NCI-H1694 treated with DMSO at 0.1 percent for 48 hours (cell line): ENCODE measurements around the gene MOB1A.
"Not testable (repeated sequence)": the region's sequence is repeated elsewhere in the genome, so short reads cannot be mapped to it uniquely, and the experiment has no call there.

ENCODE experiments used
- DNase-seq: peaks from one replicate; lab custom pipeline; 2025; lab: John Stamatoyannopoulos, UW

Gene MOB1A

DNA sequence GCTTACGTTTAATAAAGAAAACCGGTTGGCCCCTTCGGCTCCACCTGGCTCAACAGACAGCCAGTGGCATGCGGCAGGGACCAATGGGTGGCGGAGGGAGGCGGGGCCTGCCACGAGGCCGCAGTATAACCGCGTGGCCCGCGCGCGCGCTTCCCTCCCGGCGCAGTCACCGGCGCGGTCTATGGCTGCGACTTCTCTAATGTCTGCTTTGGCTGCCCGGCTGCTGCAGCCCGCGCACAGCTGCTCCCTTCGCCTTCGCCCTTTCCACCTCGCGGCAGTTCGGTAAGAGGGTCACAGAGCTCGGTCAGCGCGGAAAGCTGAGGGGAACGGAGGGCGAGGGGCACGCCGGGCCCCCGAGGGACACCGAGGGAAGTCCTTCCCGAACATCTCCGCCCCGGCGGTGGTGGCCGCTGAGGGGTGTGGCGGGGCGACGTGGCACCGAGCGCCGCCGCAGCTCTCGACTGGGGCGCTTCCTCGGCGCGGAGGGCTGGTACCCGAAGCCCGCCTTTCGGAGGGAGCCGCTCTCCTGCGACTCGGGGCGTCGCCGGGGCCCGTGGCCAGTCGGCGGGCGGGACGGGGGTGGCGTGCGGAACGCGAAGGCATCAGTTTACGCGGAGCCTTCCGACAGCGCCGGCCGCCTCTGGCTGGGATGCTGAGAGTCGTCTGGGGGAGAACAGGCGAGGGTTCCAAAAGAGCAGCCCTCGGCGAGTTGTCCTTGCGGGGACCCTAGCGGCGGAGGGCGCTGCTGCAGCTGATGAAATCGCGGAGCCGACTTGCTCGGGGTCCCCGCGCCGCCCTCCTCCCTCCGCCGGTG lies 20.0 kb upstream of the MOB1A start, which contains the start of gene MTHFD2:
Gene MTHFD2 (plus strand): TSS at position 155 of the 814 bp plus-strand sequence. CDS start 27 bp downstream, at position 182.
- peak; percentile 96 for DNase-seq

DNA sequence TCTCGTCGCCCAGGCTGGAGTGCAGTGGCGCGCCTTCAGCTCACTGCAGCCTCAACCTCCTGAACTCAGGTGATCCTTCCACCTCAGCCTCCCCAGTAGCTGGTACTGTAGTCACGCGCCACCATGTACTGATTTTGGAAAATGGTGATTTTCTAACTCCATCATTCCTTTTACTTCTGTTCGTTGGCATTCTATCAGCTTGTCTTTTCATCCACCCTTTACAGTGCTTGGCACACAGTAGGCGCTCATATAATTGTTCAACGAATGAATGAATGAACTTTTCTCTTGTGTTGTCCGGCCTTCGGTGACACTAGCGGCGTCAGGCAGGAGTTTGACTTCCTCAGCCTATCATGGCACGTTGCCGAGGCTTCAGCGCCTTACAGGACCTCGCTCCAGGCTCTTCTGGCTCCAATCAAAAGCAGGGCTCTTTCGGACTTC lies 19.4 kb upstream of the MOB1A start:
- no peak for DNase-seq

DNA sequence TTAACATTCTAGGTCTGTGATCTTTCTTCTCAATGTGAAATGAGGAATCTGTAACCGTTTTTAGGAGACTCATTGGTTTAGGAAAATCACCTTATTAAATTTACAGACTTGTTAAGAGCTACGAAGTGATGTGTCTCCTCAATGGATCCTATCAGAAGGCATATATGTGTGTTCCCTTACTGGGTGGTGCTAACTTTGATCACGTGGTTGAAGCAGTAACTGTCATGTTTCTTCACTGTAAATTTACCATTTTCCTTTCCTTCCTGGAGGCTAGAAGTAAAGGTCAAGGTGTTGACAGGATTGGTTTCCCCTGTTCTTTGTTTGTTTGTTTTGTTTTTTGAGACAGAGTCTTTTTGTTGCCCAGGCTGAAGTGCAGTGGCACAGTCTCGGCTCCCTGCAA lies 18.4 kb upstream of the MOB1A start:
- no peak for DNase-seq

DNA sequence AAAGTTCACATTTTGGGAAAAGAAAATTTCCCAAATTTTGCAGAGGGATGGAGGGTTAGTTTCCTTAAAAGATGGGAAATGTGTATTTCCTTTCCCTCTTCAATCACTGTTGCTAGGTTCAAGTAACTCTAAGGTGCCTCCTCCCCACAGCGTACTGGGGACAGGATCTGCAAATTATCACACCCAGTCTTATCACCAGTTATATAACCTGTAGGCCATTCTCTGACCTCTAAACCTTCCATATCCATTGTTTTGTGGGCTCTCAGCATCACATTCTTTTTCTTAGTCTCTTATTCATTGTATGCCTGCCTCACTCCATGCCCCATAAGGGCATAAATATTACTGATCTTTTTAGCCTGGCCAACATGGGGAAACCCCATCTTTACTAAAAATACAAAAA lies 16.1 kb upstream of the MOB1A start:
- DNase-seq = no peak

DNA sequence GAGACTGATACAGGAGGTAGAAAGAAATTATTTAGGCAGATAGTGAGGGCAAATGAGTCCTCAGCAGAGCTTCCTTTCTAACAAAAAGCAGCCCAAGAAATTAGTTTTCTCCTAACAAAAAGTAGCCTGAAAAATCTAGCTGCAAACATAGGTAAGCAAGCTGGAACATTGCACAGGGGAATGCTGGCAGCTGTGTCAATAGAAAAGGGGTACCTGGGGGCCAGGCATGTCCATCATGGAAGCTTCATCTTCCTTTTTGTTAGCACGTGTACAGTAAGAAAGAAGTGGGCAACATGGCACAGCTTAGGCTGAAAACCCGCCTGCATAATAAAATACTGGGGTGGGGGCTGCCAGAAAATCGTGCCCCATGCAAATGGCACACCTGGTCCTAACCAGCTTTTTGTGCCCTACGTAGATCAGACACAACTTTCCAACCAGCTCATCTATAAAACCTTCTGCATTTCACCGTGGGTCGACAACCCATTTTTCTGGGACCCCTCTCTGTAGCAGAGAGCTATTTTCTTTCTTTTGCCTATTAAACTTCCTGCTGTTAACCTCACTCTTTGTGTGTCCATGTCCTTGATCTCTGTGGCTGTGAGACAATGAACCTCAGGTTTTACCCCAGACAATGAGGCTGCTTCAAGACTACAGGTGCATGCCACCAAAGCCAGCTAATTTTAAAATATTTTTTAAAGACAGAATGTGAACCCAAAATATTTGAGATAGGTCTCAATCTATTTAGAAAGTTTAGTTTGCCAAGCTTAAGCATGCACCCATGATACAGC lies 13.1 kb upstream of the MOB1A start:
- no peak for DNase-seq

DNA sequence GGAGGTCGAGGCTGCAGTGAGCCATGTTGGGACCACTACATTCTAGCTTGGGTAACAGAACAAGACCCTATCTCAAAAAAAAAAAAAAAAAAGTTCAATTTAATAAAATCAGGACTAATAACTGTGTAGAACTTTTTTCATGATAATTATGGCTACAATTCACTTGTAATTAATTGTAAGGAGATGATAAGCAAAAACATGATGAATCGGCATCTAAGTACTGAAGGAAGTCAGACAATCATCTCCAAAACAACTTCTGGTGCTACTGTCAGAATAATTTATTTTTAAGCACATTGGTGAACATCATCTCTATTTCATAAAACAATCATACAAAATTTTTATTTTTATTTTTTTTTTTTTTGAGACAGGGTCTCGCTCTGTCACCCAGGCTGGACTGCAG lies 10.0 kb upstream of the MOB1A start:
- DNase-seq = no peak

DNA sequence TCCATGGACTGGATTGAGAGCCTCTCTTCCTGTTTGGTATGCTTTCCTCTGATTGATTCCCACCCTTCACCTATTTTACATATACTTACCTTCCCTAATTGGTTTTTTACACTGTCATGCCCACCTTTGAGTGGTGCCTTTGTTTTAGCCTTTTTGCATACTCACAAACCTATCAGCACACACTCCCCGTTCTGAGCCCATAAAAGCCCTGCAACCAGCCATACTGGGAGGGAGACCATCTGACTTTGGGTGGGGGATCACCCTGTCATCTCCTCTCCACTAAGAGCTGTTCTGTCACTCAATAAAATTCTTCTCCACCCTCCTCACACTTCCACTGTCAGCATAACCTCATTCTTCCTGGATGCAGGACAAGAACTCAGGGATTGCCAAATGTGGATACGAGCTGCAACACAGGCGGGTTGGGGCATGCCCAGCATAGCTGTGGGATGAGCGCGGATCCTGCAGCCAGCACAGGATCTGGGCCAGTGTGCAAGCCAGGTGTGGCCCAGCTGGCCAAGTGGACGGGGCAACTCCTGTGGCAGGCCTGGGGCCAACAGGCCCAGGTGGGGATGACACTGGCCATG lies 9.4 kb upstream of the MOB1A start:
- peak; percentile 80 for DNase-seq

DNA sequence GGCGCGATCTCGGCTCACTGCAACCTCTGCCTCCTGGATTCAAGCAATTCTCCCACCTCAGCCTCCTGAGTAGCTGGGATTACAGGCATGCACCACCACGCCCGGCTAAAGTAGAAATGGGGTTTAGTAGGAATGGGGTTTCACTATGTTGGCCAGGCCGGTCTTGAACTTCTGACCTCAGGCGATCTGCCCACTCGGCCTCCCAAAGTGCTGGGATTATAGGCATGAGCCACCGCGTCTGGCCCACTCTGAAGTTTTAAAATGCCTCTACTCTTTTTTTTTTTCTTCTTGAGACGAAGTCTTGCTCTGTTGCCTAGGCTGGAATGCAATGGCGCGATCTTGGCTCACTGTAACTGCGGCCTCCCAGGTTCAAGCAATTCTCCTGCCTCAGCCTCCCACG lies 8.0 kb upstream of the MOB1A start:
- not testable (repeated sequence) for DNase-seq

DNA sequence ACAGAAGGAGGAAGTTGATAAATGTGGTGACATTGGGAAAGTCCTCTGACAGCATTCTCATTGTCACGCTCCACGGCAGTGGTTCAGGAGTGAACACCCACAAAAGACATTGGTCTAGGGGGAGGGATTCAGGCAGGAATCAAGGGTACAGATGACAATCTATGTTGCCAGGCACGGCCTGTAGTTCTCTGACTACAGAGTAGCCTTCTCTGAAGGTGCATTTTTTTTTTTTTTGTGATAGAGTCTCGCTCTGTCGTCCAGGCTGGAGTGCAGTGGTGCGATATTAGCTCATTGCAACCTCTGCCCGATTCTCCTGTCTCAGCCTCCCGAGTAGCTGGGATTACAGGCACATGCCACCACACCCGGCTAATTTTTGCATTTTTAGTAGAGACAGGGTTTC lies 7.4 kb upstream of the MOB1A start:
- DNase-seq = no peak

DNA sequence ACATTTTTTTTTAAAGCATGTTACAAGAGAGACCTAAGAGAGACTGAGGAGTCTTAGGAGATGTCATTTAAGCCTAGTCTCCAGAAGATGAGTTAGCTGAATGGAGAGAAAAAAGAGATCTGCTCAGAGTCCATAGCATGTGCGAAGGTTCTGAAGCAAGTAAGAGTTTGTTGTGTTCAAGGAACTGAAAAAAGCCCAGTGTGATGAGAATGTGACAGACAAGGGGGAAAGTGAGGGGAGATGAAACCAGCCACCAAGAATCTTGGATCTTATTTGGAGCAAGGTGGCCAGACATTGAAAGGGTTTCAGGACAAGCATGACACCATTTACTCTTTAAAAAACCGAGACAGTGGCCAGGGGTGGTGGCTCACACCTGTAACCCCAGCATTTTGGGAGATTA lies 5.2 kb upstream of the MOB1A start:
- no peak for DNase-seq

DNA sequence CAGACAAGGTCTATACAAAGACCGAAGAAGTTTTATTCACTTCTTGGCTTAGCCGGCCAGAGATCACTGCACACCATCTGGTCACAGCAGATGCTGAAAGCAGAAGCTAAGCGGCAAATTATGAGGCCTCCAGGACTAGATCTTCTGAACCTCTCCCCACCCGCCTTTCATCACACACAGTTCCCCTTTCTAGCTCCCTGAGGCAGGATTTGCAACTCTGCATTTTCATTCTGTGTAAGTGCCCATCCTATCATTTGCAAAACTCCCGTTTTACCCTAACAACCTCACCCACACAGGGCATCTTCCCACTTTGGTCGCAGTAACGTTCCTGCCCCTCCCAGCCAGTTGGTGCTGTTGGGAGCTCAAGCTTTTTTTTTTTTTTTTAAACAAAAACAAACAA lies 3.1 kb upstream of the MOB1A start:
- DNase-seq = peak; percentile 95

DNA sequence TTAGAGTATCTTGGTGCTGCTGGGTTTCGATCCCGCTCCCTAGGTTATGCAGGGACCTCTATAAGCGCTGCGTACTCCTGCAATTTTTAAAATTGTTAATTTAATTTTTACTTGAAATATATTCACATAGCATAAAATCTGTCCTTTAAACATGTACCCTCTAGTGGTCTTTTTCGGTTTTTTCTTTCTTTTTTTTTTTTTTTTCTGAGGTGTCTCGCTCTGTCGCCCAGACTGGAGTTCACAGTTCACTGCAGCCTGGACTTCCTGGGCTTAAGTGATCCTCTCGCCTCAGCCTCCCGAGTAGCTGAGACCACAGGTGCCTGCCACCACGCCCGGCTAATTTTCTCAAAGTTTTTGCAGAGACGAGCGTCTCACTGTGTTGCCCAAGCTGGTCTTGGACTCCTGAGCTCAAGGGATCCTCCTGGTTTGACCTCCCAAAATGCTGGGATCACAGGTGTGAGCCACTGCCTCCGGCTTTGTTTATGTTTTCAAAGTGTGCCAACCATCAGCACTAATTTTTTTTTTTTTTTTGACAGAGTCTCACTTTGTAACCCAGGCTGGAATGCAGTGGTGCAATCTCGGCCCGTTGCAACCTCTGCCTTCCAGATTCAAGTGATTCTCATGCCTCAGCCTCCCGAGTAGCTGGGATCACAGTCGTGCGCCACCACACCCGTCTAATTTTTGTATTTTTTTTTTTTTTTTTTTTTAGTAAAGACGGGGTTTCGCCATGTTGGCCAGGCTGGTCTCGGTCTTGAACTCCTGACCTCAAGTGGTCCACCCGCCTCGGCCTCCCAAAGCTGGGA lies 585 bp upstream of the MOB1A start:
- DNase-seq = no peak

DNA sequence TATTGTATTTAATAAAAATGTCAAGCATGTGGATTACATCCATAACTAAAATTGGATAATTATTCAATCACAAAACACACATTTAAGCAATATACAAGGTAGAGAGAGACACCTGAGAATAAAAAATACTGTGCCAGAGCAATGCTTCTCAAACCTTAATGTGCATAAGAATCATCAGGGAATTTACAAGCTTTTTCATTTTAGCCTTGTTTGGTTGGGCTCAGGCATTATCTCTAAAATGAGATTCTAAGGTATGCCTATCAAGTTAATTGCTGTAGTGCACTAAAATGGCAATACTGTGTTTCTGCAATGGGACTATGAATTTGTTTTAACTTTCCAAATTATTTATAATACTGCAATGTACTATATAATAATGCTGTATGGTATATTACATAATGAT lies 983 bp downstream of the MOB1A start:
- DNase-seq = no peak

DNA sequence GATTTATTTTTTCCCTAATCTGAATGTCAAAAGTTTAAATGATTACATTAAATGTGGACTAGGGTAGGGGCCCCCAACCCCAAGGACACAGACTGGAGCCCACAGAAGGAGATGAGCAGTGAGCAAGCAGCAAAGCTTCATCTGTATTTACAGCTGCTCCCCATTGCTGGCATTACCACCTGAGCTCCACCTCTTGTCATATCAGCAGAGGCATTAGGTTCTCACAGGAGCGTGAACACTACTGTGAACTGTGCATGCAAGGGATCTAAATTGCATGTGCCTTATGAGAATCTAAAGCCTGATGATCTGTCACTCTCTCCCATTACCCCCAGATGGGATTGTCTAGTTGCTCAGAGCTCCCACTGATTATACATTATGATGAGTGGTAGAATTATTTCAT lies 3.8 kb downstream of the MOB1A start:
- no peak for DNase-seq

DNA sequence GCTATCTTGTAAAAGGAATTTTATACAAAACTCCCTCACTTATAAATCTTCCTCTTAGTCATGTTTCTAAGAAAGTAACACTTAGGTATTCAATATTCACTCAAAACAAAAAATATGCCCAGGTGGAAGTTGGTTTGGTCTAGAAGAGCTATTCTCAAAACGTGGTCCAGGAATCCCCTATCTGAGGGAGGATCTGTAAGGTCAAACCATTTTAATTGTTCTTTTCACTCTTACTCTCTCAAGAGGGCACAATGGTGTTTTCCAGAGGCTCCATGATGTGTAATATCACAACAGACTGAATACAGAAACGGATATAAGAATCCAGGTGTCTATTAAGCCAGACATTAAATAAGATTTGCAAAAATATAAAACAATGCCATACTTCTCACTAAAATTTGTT lies 9.9 kb downstream of the MOB1A start:
- no peak for DNase-seq

DNA sequence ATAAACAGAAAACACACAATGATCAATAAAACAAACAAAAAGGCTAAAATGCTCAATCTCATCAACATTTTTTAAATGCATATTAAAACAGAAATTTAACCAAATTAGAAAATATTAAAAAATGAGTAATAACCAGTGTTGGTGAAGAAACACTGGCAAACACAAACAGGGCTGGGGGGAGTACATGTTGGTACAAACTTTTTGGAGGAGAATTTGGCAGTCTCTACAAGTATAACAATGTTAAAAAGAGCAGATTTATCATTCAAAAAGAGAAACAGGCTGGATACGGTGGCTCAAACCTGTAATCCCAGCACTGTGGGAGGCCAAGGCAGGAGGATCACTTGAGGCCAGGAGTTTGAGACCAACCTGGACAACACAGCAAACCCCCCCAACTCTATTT lies 13.9 kb downstream of the MOB1A start:
- DNase-seq = no peak

DNA sequence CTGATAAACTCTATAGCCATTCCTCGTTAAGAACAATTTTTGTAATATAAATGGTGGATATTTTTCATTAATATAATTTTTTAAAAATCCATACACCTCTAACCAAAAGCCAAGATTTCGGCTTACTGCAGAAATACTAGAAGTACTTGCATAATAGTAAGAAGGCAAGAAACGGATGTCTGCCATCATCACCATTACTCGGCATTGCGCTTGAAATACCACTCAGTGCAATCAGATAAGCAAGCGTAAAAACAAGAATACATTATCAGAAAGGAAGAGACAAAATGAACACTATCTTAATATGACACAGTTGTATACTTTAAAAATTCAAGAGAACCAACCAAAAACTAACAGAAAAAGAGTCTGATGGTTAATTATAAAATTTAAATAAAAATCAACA lies 15.7 kb downstream of the MOB1A start:
- DNase-seq = no peak

DNA sequence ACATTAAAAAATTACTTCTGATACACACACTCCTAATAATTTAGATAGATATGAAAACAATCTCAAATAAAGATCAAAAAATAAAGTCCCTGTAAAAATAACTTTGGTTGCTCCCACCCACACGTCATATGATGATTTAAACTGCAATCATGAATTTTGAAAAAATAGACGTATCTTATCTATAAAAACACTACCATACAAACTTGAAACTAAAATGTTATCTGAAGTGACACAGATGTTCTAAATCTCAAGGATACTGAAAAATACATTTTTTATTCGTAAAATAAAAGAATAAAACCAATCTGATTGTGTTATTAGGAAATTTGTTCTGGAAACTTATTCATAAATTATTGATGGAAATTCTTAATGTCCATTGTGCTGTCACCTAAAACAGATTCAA lies 22.8 kb downstream of the MOB1A start:
- DNase-seq = no peak

DNA sequence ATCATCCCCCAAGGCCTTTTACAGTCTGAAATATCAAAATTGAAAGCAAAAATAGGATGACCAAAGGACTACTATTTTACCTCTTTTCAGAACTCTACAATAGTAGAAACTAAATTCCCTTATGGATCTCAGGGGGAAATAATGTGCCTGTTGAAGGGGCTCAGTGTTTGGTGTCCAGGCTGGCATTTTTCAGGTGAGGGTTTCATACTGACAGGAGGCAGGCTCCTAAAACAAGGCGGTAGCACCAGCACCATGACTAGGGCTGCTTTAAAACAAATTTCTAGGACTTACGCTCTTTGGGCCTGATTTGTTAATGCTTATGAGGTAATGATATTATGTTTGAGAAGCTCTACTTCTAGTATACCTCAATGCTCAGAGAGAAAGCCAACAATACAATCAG lies 25.7 kb downstream of the MOB1A start:
- DNase-seq = no peak

DNA sequence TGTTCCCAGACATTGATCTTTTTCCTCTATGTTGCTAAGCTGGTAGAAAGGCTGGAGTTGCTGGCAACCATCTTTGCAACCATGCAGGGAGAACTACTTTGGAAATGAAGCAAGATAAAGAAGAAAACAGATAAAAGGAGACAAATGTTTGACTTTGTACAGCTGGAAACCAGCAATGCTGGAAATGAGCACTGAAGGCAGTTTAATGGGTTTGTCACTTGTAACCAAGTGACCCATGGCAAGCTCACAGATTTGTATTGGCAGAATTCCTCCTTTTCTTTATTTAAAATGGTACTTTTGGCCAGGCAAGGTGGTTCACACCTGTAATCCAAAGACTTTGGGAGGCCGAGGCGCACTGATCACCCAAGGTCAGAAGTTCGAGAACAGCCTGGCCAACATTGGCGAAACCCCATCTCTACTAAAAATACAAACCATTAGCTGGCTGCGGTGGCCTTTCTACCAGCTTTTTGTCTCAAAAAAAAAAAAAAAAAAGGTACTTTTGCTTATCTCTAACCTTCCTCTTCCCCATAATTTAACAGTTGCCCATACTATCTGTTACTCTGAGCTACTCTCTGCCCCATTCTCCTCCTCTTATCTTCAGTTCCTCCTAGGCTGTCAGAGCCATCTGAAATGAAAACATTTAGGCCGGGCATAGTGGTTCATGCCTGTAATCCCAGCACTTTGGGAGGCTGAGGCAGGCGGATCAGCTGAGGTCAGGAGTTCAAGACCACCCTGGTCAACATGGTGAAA lies 28.9 kb downstream of the MOB1A start:
- DNase-seq = no peak

DNA sequence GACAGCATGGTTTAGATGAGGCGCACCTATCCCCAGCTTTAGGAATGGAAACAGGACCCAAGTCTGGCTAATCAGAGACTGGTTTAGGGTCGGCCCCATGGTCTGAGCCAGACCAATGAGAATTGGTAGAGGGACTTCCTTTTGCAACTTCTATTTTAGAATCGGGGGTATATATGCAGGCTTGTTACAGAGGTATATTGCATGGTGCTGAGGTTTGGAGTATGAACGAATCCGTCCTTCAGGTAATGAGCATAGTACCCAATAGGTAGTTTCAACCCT lies 29.5 kb downstream of the MOB1A start:
- no peak for DNase-seq
